HG03439 (cell line): ENCODE data around the gene PAGE2.
"Not testable (repeated sequence)": the region's sequence is repeated elsewhere in the genome, so short reads cannot be mapped to it uniquely, and the experiment has no call there.

Experiments
- ATAC-seq: cut with Tn5 transposase; IDR thresholded peaks from one replicate; pipeline ENCODE4 v1.9.1; 2021; ENCODE audit warnings: mild to moderate bottlenecking, moderate library complexity; ENCODE audit not compliant: unreplicated experiment

The PAGE2 gene

DNA sequence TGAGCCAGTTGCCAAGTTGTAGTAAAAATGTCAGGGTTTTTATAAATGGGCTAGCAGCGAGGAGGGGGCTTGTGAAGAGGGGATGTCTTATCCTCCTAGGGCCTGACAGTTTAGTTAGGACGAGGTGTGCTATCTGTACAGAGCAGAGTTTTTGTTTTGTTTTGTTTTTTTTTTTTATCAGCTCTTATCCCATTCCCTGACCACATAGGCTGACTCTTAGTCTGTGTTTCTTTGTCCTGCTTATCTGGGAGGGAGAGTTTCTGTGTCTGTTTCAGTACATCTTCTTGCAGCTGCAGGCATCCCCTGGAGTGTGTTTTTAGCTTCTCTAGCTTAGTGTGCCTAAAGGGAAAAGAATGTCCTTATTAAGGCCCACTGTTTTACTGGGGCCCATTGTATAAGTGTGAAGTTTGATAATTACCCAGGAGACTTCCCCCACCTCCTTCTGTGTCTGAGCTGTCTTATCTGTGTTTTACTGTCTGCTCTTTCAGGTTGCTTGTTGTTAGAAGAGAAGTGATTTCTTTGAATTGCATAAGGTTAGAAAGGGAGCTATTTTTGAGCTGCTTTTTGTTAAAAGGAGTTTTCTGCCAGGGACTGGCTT lies 32.0 kb downstream of the PAGE2 start:
- ATAC-seq = no peak

DNA sequence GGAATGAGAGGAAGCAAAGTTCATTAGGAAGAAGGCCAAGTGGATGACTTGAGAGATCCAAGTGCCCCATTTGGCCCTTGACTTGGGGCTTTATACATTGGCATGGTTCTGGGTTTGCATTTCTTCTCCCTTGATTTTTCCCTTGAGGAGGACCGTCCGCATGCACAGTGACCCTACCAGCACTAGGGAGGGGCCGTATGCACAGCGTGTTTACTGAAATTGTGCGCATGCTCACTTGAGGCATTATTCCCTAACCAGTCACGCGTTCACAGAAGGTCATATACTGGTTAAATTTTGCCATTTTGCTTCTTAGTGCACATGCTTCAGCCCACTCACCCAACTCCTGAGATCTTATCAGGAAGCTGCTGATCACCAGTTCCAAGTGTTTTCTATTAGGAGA lies 35.1 kb downstream of the PAGE2 start:
- no peak for ATAC-seq

DNA sequence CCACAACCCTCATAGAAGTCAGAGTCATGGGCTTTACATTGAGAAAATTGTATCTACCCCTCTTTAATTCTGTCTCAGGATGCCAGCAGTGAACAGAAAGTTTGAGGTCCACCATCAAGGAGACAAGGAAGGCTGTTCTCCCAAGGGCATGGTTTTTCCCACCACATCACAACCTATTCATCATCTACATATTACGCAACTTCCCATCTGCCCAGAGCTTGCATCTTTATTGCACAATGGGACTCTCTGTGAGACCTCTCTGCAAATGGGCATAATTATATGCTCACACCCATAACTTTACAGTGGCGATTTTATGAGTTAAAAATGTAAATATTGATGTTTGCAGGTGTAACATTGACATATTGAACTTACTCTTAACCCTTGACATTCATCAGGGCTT lies 38.9 kb downstream of the PAGE2 start:
- ATAC-seq = no peak

DNA sequence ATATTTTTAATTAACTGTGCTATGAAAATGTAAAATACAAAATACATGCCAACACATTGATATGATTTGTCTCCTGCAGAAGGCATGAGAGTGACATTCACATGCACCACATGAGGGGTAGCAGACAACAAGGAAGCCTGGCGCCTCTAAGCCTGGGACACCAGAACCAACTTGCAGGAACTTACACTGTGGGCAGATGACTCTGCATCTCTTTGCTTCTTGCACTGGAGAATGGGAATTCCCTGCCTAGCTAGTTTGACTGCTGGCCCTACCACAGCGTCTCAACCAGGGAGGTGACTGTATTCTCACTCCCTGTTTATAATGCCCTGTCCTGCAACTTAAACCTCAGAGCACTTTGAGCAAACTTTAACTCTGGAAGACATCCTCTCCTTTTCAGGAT lies 40.5 kb downstream of the PAGE2 start:
- ATAC-seq = no peak

DNA sequence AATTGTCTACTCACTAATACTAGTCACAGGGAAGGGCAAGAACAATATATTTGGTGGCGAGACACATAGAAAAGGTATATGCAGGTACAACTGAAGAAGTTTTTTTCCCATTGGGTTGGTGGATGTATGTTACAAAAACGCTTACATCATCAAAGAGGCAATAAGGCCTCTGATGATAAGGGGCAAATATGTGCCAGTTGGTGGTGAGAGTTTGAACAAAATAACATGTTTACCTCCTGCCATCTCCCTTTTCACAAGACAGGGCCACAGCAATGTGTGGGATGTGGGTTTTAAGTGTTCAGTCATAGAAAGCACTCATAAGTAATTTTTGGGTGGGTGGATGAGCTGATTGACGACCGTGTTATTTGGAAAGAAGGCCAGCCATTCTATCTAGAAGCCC lies 41.7 kb downstream of the PAGE2 start:
- no peak for ATAC-seq

DNA sequence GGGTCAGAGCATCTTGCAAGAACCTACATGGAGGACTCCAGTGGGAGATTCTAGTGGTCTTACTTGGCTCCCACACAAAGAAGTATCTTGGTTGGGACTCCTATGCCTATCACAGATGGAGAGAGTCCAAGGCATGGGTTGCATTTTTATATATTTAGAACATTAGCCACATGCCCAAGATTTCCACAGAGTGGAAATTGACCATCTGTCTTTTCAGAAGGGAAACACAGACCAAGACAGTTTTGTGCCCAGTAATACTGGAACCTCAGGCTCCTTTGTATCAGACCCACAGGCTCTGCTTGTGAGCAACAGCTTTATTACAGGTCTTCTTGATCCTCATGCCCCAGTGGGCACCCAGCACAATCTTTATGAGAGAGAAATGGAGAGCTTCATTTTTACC lies 43.6 kb downstream of the PAGE2 start:
- no peak for ATAC-seq

DNA sequence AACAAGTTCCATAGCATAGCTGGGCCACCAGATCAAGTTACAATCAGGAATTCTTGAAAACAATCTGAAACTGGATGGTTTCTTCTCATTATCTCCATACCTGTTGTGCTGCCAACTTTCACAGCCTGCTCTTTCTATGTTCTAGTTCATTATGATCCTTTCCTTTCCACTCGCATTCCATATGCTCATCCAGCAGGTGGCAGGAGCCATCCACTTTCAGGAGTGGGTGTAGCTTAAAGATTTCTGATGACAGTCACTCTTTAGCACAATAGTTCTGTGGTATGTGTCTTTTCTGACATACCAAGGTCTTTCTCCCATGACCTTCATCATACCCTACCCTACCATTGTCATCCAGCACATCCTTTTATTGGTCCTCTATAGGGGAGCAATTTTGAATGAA lies 46.4 kb downstream of the PAGE2 start:
- ATAC-seq = no peak

DNA sequence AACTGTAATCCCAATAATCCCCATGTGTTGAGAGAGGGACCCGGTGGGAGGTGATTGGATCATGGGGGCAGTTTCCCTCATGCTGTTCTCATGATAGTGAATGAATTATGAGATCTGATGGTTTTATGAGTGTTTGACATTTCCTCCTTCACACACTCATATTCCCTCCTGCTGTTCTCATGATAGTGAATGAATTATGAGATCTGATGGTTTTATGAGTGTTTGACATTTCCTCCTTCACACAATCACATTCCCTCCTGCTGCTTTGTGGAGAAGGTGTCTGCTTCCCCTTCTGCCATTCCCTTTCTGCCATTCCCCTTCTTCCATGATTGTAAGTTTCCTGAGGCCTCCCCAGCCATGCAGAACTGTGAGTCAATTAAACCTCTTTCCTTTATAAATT lies 52.0 kb downstream of the PAGE2 start:
- ATAC-seq = not testable (repeated sequence)
